ENCODE results near the gene CTRB1.

The CTRB1 gene

GRCh38 chr16:75244225-75244809 is 25.5 kb downstream of the CTRB1 start:
- no peak overlapping the region for H3K27ac ChIP-seq (ENCODE audit: low read depth, low read length, poor library complexity, severe bottlenecking)
- TF ChIP-seq CTCF (IDR thresholded peaks at IDR 0.05; ENCODE audit: low read length) (no peak), EZH2 (IDR thresholded peaks at IDR 0.05; ENCODE audit: borderline replicate concordance, low read length) (no peak)
- H3K4me2 ChIP-seq (ENCODE audit: low read length): no peak overlapping the region
- H3K36me3 ChIP-seq (ENCODE audit: insufficient read depth, low read length): no peaks in the 10 kb centered on the region; the same call in 1 of the 2 replicates
- H3K9me3 ChIP-seq (ENCODE audit: low read length): no peaks in the 10 kb centered on the region
- peaks cover 9% of the 10 kb centered on the region; the same call in 1 of the 2 replicates for H3K27me3 ChIP-seq (ENCODE audit: insufficient read depth, low read length)
- no peaks in the 10 kb centered on the region for H3K79me2 ChIP-seq (ENCODE audit: insufficient read depth, low read length)
- no peak overlapping the region for H3K9ac ChIP-seq (ENCODE audit: low read length)
- H3K9me2 ChIP-seq (ENCODE audit: low read depth, low read length): no peaks in the 10 kb centered on the region
- H4K20me1 ChIP-seq (ENCODE audit: insufficient read depth, low read length): no peaks in the 10 kb centered on the region
- H3F3A ChIP-seq (ENCODE audit: insufficient read depth, low read length): no peaks in the 10 kb centered on the region
- no peak overlapping the region for H3K4me3 ChIP-seq (ENCODE audit: low read depth, low read length, poor library complexity, severe bottlenecking)
- H3K4me1 ChIP-seq (ENCODE audit: insufficient read depth, low read length, severe bottlenecking): no peaks in the 10 kb centered on the region
- H2AFZ ChIP-seq (ENCODE audit: low read length): no peak overlapping the region

- peaks cover 10% of the 10 kb centered on the region; the same call in 1 of the 2 replicates for H3K27me3 ChIP-seq (ENCODE audit: insufficient read depth, low read length)
- H3K9me3 ChIP-seq (ENCODE audit: low read length): no peaks in the 10 kb centered on the region
- H3K9me2 ChIP-seq (ENCODE audit: low read depth, low read length): no peaks in the 10 kb centered on the region
- H3K27ac ChIP-seq (ENCODE audit: low read depth, low read length, poor library complexity, severe bottlenecking): no peak overlapping the region
- H3K36me3 ChIP-seq (ENCODE audit: insufficient read depth, low read length): no peaks in the 10 kb centered on the region; the same call in 1 of the 2 replicates
- no peak overlapping the region for H3K9ac ChIP-seq (ENCODE audit: low read length)
- H3K4me2 ChIP-seq (ENCODE audit: low read length): no peak overlapping the region
- no peak overlapping the region for H2AFZ ChIP-seq (ENCODE audit: low read length)
- no peak for TF ChIP-seq CTCF (IDR thresholded peaks at IDR 0.05; ENCODE audit: low read length)
- no peak for TF ChIP-seq EZH2 (IDR thresholded peaks at IDR 0.05; ENCODE audit: borderline replicate concordance, low read length)
- H4K20me1 ChIP-seq (ENCODE audit: insufficient read depth, low read length): no peaks in the 10 kb centered on the region
- H3K79me2 ChIP-seq (ENCODE audit: insufficient read depth, low read length): no peaks in the 10 kb centered on the region
- H3F3A ChIP-seq (ENCODE audit: insufficient read depth, low read length): no peaks in the 10 kb centered on the region
- H3K4me1 ChIP-seq (ENCODE audit: insufficient read depth, low read length, severe bottlenecking): peaks cover under 1% of the 10 kb centered on the region
- no peak overlapping the region for H3K4me3 ChIP-seq (ENCODE audit: low read depth, low read length, poor library complexity, severe bottlenecking)
These were observed 26.3 kb downstream of the CTRB1 start for GRCh38 chr16:75244844-75245758.

- H3K36me3 ChIP-seq (ENCODE audit: insufficient read depth, low read length): no peaks in the 10 kb centered on the region; the same call in 1 of the 2 replicates
- no peaks in the 10 kb centered on the region for H3K79me2 ChIP-seq (ENCODE audit: insufficient read depth, low read length)
- peaks cover 11% of the 10 kb centered on the region for H3K4me1 ChIP-seq (ENCODE audit: insufficient read depth, low read length, severe bottlenecking)
- H3F3A ChIP-seq (ENCODE audit: insufficient read depth, low read length): no peaks in the 10 kb centered on the region
- no peak overlapping the region for H3K9ac ChIP-seq (ENCODE audit: low read length)
- TF ChIP-seq EZH2 (IDR thresholded peaks at IDR 0.05; ENCODE audit: borderline replicate concordance, low read length) (no peak), CTCF (IDR thresholded peaks at IDR 0.05; ENCODE audit: low read length) (no peak)
- peaks cover 12% of the 10 kb centered on the region; the same call in 1 of the 2 replicates for H3K27me3 ChIP-seq (ENCODE audit: insufficient read depth, low read length)
- no peaks in the 10 kb centered on the region for H4K20me1 ChIP-seq (ENCODE audit: insufficient read depth, low read length)
- no peak overlapping the region for H2AFZ ChIP-seq (ENCODE audit: low read length)
- no peaks in the 10 kb centered on the region for H3K9me2 ChIP-seq (ENCODE audit: low read depth, low read length)
- H3K27ac ChIP-seq (ENCODE audit: low read depth, low read length, poor library complexity, severe bottlenecking): no peak overlapping the region
- no peak overlapping the region for H3K4me3 ChIP-seq (ENCODE audit: low read depth, low read length, poor library complexity, severe bottlenecking)
- H3K4me2 ChIP-seq (ENCODE audit: low read length): no peak overlapping the region
- no peaks in the 10 kb centered on the region for H3K9me3 ChIP-seq (ENCODE audit: low read length)
These were observed 27.9 kb downstream of the CTRB1 start for GRCh38 chr16:75246504-75247205.
